ENCODE data around the gene C9orf153.

The C9orf153 gene

DNA sequence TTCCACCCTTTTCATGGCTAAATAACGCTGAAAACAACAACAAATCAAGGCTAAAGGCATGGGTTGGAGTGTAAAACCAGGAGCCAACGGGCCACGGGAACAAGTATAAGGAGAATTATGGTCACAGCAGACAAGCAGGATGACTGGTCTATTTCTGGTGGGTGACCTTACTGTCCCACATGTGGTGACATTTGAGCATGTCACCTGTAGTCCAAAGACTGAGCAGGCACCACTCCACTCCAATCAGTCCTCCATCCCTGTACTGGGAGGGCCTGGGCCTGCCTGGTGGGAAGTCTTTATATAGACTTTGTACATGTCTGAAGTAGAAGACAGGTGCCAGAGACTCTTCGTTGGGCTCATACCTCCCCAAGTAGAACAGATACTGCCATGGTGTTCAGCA, 36.8 kb downstream of the C9orf153 start:
- H3K9me3 ChIP-seq (ENCODE audit: insufficient read depth, low read length), result no peaks in the 10 kb centered on the region
- no peak overlapping the region for H3K4me2 ChIP-seq (ENCODE audit: low read depth, low read length, poor library complexity, severe bottlenecking)
- H3K27me3 ChIP-seq (ENCODE audit: low read length), result no peaks in the 10 kb centered on the region
- H3K79me2 ChIP-seq (ENCODE audit: insufficient read depth, low read length), result no peaks in the 10 kb centered on the region
- H4K20me1 ChIP-seq (ENCODE audit: low read depth, low read length), result no peaks in the 10 kb centered on the region
- TF ChIP-seq EZH2phosphoT487 (conservative IDR thresholded peaks at IDR 0.05; ENCODE audit: low read length), result no peak
- TF ChIP-seq, protein P1, sequence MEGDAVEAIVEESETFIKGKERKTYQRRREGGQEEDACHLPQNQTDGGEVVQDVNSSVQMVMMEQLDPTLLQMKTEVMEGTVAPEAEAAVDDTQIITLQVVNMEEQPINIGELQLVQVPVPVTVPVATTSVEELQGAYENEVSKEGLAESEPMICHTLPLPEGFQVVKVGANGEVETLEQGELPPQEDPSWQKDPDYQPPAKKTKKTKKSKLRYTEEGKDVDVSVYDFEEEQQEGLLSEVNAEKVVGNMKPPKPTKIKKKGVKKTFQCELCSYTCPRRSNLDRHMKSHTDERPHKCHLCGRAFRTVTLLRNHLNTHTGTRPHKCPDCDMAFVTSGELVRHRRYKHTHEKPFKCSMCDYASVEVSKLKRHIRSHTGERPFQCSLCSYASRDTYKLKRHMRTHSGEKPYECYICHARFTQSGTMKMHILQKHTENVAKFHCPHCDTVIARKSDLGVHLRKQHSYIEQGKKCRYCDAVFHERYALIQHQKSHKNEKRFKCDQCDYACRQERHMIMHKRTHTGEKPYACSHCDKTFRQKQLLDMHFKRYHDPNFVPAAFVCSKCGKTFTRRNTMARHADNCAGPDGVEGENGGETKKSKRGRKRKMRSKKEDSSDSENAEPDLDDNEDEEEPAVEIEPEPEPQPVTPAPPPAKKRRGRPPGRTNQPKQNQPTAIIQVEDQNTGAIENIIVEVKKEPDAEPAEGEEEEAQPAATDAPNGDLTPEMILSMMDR (IDR thresholded peaks at IDR 0.05; ENCODE audit: insufficient read depth, low read length, poor library complexity, severe bottlenecking), result no peak
- H3K9ac ChIP-seq (ENCODE audit: low read length), result no peak overlapping the region
- no peak overlapping the region for H2AFZ ChIP-seq (ENCODE audit: low read depth, low read length, severe bottlenecking)
- H3K4me3 ChIP-seq (ENCODE audit: insufficient read depth, low read length, poor library complexity, severe bottlenecking), result no peak overlapping the region
- H3F3A ChIP-seq (ENCODE audit: insufficient read depth), result no peaks in the 10 kb centered on the region
- H3K36me3 ChIP-seq (ENCODE audit: low read length), result no peaks in the 10 kb centered on the region
- H3K9me2 ChIP-seq (replicated peaks; ENCODE audit: insufficient read depth, low read length), result no peaks in the 10 kb centered on the region
- H3K27ac ChIP-seq (ENCODE audit: low read depth, low read length), result no peak overlapping the region

DNA sequence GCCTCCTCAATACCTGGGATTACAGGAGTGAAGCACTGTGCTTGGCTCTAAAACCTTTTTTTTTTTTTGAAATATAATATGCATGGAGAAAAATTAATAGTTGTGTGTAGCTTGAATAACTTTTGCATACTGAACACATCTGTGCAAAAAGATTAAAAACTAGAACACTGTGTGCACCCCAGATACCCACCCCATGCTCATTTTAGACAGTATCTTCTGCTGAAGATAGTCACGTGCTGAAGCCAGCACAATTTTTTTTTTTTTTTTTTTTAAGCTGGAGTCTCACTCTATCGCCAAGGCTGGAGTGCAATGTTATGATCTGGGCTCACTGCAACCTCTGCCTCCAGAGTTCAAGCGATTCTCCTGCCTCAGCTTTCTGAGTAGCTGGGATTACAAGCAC, 39.9 kb downstream of the C9orf153 start:
- no peaks in the 10 kb centered on the region for H3F3A ChIP-seq (ENCODE audit: insufficient read depth)
- H3K27me3 ChIP-seq (ENCODE audit: low read length), result no peaks in the 10 kb centered on the region
- no peaks in the 10 kb centered on the region for H3K9me2 ChIP-seq (replicated peaks; ENCODE audit: insufficient read depth, low read length)
- no peaks in the 10 kb centered on the region for H3K9me3 ChIP-seq (ENCODE audit: insufficient read depth, low read length)
- no peak overlapping the region for H3K4me2 ChIP-seq (ENCODE audit: low read depth, low read length, poor library complexity, severe bottlenecking)
- H3K9ac ChIP-seq (ENCODE audit: low read length), result no peak overlapping the region
- H2AFZ ChIP-seq (ENCODE audit: low read depth, low read length, severe bottlenecking), result no peak overlapping the region
- TF ChIP-seq, protein P1 (IDR thresholded peaks at IDR 0.05; ENCODE audit: insufficient read depth, low read length, poor library complexity, severe bottlenecking), result no peak
- no peak for TF ChIP-seq EZH2phosphoT487 (conservative IDR thresholded peaks at IDR 0.05; ENCODE audit: low read length)
- no peaks in the 10 kb centered on the region for H3K36me3 ChIP-seq (ENCODE audit: low read length)
- H3K4me3 ChIP-seq (ENCODE audit: insufficient read depth, low read length, poor library complexity, severe bottlenecking), result no peak overlapping the region
- H4K20me1 ChIP-seq (ENCODE audit: low read depth, low read length), result no peaks in the 10 kb centered on the region
- H3K27ac ChIP-seq (ENCODE audit: low read depth, low read length), result no peak overlapping the region
- no peaks in the 10 kb centered on the region for H3K79me2 ChIP-seq (ENCODE audit: insufficient read depth, low read length)

DNA sequence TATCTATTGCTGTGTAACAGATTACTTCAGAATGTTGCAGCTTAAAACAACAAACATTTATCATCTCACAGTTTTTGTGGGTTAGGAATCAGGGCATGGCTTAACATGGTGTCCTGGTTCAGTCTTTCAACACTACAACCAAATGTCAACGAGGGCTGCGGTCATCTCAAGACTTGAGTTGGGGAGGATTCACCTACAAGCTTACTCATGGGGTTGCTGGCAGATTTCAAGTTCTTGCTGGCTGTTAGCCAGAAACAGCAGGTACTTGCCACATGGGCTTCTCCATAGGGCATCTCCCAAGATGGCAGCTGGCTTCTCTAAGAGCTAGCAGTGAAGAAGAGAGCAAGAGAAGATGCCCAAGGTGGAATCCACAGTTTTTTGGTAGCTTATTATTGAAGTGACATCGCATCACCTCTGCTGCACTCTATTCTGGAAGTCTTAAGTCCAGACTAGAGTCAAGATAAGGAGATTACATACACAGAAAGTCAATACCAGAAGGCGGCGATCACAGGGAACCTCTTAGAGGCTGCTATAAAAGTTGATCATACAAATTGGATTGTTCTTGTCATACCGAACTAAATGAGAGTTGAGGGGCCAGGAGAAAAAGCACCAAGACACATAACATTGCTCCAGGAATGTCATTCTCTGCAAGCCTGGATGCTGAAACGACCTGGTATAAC, 42.2 kb downstream of the C9orf153 start:
- Histone ChIP-seq H2AFZ (ENCODE audit: low read depth, low read length, severe bottlenecking) (no peak overlapping the region), H3K27ac (ENCODE audit: low read depth, low read length) (no peak overlapping the region), H3F3A (ENCODE audit: insufficient read depth) (no peaks in the 10 kb centered on the region), H3K9me2 (replicated peaks; ENCODE audit: insufficient read depth, low read length) (no peaks in the 10 kb centered on the region), H4K20me1 (ENCODE audit: low read depth, low read length) (no peaks in the 10 kb centered on the region), H3K9ac (ENCODE audit: low read length) (no peak overlapping the region), H3K36me3 (ENCODE audit: low read length) (no peaks in the 10 kb centered on the region), H3K4me3 (ENCODE audit: insufficient read depth, low read length, poor library complexity, severe bottlenecking) (no peak overlapping the region), H3K9me3 (ENCODE audit: insufficient read depth, low read length) (no peaks in the 10 kb centered on the region), H3K79me2 (ENCODE audit: insufficient read depth, low read length) (no peaks in the 10 kb centered on the region), H3K4me2 (ENCODE audit: low read depth, low read length, poor library complexity, severe bottlenecking) (no peak overlapping the region), H3K27me3 (ENCODE audit: low read length) (no peaks in the 10 kb centered on the region)
- no peak for TF ChIP-seq EZH2phosphoT487 (conservative IDR thresholded peaks at IDR 0.05; ENCODE audit: low read length)
- TF ChIP-seq, protein P1 (IDR thresholded peaks at IDR 0.05; ENCODE audit: insufficient read depth, low read length, poor library complexity, severe bottlenecking), result no peak
